Measurements from ENCODE around the gene MYL12A.

The MYL12A gene

DNA sequence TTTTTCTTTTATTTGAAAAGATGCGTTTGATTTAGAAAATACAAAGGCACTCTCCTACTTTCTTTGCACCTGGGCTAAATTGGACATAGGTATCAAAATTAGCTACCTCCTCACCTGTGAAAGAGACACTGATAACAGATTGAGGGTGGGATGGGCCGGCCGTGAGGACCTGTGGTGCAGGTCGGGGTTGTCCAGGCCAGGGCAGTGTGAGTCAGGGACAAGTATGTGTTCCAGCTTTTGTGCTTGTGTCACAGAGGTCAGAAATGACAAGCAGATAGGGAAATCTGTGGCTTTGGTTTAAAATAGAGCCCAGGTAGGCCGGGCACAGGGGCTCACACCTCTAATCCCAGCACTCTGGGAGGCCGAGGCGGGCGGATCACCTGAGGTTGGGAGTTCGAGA, 36.9 kb downstream of the MYL12A start:
- DNase-seq, result no peak

DNA sequence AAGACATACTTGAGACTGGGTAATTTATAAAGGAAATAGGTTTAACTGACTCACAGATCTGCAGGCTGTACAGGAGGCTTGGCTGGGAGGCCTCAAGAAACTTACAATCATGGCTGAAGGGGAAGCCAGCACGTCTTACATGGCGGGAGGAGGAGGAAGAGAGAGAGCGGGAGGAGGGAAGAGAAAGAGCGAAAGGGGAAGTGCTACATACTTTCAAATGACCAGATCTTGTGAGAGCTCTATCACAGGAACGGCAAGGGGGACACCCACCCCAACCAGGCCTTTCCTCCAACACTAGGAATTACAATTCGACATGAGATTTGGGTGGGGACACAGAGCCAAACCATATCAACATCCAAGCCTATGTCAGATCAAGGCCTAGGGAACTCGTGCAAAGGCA, 38.6 kb downstream of the MYL12A start:
- DNase-seq, result no peak

DNA sequence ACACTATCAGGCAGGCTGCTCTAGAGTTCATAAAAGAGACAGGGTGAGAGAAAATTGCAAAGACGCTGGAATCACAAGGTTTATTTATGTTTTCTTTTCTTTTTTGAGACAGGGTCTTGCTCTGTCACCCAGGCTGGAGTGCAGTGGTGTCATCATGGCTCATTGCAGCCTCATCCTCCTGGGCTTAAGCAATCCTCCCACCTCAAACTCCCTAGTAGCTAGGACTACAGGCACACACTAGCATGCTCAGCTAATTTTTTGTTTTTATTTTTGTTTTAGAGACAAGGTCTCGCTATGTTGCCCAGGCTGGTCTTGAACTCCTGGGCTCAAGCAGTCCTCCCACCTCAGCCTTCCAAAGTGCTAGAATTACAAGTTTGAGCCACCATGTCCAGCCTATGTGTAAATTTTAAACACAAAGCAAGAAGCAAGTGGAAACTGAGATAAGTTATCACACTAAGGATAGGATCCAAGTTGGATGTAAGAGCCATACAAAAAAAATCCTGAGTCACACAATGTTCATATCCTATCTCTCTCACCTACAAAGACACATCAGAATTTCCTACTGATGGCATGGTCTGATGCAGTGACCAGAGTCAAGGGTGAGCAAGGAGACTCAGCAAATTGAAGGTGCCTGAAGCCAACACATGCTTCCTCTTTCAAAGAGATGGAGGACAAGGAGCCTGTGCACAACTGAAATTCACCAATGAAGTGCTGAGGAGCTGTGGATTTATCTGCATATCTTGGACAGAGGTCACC, 45.8 kb downstream of the MYL12A start:
- DNase-seq, result no peak

DNA sequence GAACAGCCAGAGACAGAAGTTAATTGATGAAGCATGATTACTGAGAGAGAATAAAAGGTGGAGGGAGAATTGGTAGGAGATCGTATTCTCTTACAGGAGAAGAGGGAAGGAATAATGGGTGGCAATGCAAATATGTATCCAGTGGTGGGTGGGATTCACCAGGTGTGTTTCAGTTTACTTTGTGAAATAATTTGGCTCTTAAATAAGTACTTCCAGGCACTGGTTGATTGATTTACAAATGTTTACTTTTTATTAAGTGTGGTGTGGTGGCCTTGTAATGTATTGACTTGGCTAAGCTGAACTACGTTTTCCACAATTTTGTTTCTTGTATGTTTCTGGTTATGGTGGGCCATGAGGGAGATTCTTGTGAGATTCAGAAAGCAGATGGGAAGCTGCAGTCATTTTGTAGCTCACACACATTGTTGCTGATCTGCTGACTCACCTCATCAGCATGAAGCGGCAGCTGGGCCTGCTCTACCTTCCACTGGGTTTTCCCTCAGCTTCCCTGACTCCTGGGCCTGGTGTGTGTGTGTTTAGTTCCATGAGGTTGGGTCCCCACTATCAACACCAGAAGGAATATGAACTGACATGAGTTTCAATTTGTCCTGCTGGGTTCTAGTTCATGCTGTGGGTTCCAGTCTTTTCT, 47.0 kb downstream of the MYL12A start:
- DNase-seq, result no peak

DNA sequence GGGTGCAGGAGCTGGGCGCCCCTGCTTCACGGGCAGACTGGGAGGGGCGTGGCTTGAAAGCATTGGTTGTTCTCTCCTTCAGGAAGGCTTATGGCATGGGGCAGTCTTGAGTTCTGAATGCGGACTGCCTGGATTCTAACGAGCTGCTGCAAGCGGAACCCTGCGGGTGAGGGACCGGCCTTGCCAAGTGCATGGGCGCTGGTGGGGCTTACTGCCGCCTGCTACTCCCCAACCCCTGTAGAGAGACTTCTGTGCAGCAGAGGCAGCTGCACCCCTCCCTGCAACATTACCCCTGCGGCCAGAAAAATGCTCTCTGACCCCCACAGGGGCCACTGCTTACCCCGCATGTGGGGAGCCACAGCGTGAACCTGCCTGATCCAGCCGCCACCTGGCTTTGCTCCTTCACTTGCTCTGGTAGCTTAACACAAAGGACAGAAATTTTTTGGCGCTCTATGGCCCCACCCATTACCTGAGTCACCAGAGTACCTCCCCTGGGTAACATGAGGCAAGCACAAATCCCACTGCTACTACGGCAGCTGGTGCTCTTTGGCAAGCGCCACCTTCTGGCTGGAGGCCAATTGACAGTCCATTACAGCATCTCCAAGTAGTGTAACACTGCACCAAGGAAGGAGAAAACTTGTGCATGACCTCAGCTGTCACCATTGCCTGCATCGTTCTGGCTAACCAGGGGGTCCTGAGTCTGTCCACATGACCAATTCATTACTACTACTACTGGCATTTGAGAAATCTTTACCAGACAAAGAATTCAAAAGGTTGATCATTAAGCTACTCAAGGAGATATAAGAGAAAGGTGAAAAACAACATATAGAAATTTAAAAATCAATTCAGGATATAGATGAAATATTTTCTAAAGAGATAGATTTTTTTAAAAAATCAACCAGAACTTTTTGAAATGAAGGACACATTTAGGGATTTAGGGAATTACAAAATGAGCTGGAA, 49.7 kb downstream of the MYL12A start:
- DNase-seq, result peak; percentile 96

DNA sequence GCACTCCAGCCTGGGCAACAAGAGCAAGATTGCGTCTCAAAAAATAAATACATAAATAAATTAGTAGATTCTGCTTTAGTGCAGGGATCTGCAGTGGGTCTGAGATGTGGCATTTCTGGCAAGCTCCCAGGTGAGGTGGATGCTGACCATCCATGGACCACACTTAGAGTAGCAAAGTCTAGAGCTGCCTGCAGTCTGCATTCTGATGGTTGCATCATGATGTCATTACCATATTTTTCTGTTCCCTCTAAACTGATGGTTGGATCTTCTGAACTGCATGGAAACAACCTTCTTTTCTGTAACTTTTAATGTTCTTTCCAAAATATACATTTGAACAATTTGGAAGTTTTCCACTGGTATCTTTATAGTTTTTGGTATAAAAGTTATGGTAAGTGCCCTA, 57.2 kb downstream of the MYL12A start:
- DNase-seq, result no peak

DNA sequence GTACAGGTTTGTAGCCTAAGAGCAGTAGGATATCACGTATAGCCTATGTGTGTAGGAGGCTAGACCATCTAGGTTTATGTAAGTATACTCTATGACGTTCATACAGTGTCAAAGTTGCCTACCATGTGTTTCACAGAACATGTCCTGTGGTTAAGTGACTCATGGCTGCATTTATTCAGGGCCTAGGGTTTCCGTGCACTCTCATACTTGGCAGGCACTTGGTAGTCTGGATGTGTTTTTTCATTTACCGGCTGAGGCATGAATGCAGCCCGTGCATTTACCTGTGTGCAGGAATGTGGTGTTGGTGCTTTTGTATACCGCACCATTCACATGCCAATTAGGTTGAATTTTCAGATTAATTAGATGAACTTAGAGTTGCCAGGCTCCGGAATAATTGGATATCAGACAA, 57.8 kb downstream of the MYL12A start:
- DNase-seq, result peak; percentile 69

Measured in CD4-positive, alpha-beta T cell treated with Interleukin-4 for 4 hours (primary cell).